22Rv1 (cell line): ENCODE results near the gene CENATAC.

Experiments
- CTCF ChIP-seq: fragments of 450-650 bp; IDR thresholded peaks from 2 replicates; pipeline ENCODE4 v1.5.1; 2017; ENCODE audit warnings: mild to moderate bottlenecking
- ZFX ChIP-seq: fragments of 450-650 bp; IDR thresholded peaks from 2 replicates; pipeline ENCODE4 v1.6.1; 2017; ENCODE audit warnings: antibody characterized with exemption, borderline replicate concordance

- TF ChIP-seq CTCF (no peak), ZFX (no peak)
These were observed 39.4 kb upstream of the CENATAC start for GRCh38 chr11:118958577-118958976.
